HepG2 (cell line): ENCODE results near the gene GNAZ. TPM values are rescaled to one million over a fixed set of nuclear protein-coding genes. Genes with fewer than 3 reads are reported as not detected.

Experiments
- ATAC-seq: fragments of 200-7000 bp; cut with Tn5 transposase; 3 replicates; pipeline ENCODE4 v1.9.1; 2020; ENCODE audit warnings: mild to moderate bottlenecking, moderate library complexity
- BruUV-seq: library from RNA; stranded (reverse); fragments of 400-500 nt; replicated peaks from 2 replicates; lab custom pipeline; 2021; lab: Mats Ljungman, UMichigan
- CTCF ChIA-PET: fragments of 300-600 bp; formaldehyde crosslinking; extraction: SDS; loops from one replicate; lab custom pipeline; 2021; ENCODE audit warnings: low total read pairs, inconsistent platforms, low intra/inter-chr PET ratio; lab: Yijun Ruan, JAX
- POLR2A ChIA-PET: fragments of 350-600 bp; sonication (Branson Sonifier 250); formaldehyde crosslinking; loops from one replicate; lab custom pipeline; 2020; ENCODE audit warnings: antibody characterized with exemption, inconsistent platforms; lab: Yijun Ruan, JAX
- DNase-seq: peaks from one replicate; pipeline ENCODE4 v3.0.0-alpha.2; 2015; ENCODE audit warnings: low spot score
- FAIRE-seq: peaks from 3 replicates; lab custom pipeline; 2011; peaks lifted over from hg19 to GRCh38; lab: Jason Lieb, UNC
- H2AFZ ChIP-seq: one replicate; pipeline ENCODE4 v1.6.1; 2011; ENCODE audit warnings: low read length, inconsistent platforms
- H3K27ac ChIP-seq: fragments of 300-600 bp; 3 replicates; pipeline ENCODE4 v1.8.0; 2011; ENCODE audit warnings: mixed run types, mild to moderate bottlenecking, mixed read lengths, low read length, inconsistent platforms; ENCODE audit not compliant: insufficient read depth; ENCODE audit errors: extremely low read length
- H3K27me3 ChIP-seq, 2 experiments: fragments of 200-600 bp in 1 of 2; 2 replicates in 1 of 2; 3 replicates in 1 of 2; pipeline versions ENCODE4 v1.6.0 to v1.8.0; 2011; ENCODE audit warnings: low read length in 2 of 2, mild to moderate bottlenecking in 2 of 2, moderate library complexity in 2 of 2, inconsistent platforms in 1 of 2; ENCODE audit not compliant: insufficient read depth in 2 of 2, control insufficient read depth in 1 of 2
- H3K36me3 ChIP-seq, 2 experiments: fragments of 200-600 bp in 1 of 2; replicated peaks in 1 of 2; 2 replicates in 1 of 2; 3 replicates in 1 of 2; pipeline versions ENCODE4 v1.5.1 to v1.8.0; 2011; ENCODE audit warnings: low read length in 2 of 2, inconsistent platforms in 1 of 2; ENCODE audit not compliant: insufficient read depth in 2 of 2, control insufficient read depth in 1 of 2
- H3K4me1 ChIP-seq: 2 replicates; pipeline ENCODE4 v1.5.1; 2012; ENCODE audit warnings: low read length, inconsistent platforms; ENCODE audit not compliant: insufficient read depth
- H3K4me2 ChIP-seq: 2 replicates; pipeline ENCODE4 v1.6.0; 2011; ENCODE audit warnings: low read depth, low read length, inconsistent platforms
- H3K4me3 ChIP-seq, 3 experiments: fragments of 200-600 bp in 1 of 3; sonication (generic), shearing (Covaris generic) in 1 of 3; replicated peaks in 1 of 3; 2 replicates each; pipeline ENCODE4 v1.5.1; 2011 to 2016; ENCODE audit warnings: low read length in 3 of 3, inconsistent platforms in 2 of 3, low read depth in 2 of 3, mild to moderate bottlenecking in 2 of 3, control low read depth in 1 of 3, mixed read lengths in 1 of 3; ENCODE audit not compliant: insufficient read depth in 1 of 3
- H3K79me2 ChIP-seq: one replicate; pipeline ENCODE4 v1.6.1; 2011; ENCODE audit warnings: low read length, inconsistent platforms; ENCODE audit not compliant: insufficient read depth
- H3K9ac ChIP-seq: 2 replicates; pipeline ENCODE4 v1.6.0; 2011; ENCODE audit warnings: mild to moderate bottlenecking, low read depth, low read length, inconsistent platforms; ENCODE audit not compliant: insufficient read depth
- H3K9me3 ChIP-seq: 2 replicates; pipeline ENCODE4 v1.5.1; 2012; ENCODE audit warnings: mild to moderate bottlenecking, low read length
- H4K20me1 ChIP-seq: 2 replicates; pipeline ENCODE4 v1.6.0; 2011; ENCODE audit warnings: inconsistent platforms, mild to moderate bottlenecking, low read length, moderate library complexity; ENCODE audit not compliant: insufficient read depth
- CC2D1A ChIP-seq: sonication (generic); formaldehyde crosslinking; IDR thresholded peaks from 2 replicates; pipeline ENCODE4 v1.8.1; 2023; ENCODE audit warnings: mild to moderate bottlenecking, missing genetic modification reagents
- CENPT ChIP-seq: sonication (generic); formaldehyde crosslinking; IDR thresholded peaks from 2 replicates; pipeline ENCODE4 v1.8.0; 2022; ENCODE audit warnings: low read depth, mild to moderate bottlenecking, moderate library complexity, missing genetic modification reagents
- EP300 ChIP-seq, 3 experiments: sonication (generic) in 1 of 3; formaldehyde crosslinking in 1 of 3; IDR thresholded peaks; 2 replicates each; pipeline versions ENCODE4 v1.5.1 to v1.6.1; 2011 to 2020; ENCODE audit warnings: low read depth in 2 of 3, low read length in 2 of 3, borderline replicate concordance in 1 of 3, improper control_type of control experiment in 1 of 3, mild to moderate bottlenecking in 1 of 3, missing genetic modification reagents in 1 of 3, moderate library complexity in 1 of 3
- HOXA7 ChIP-seq: sonication (generic); formaldehyde crosslinking; IDR thresholded peaks from 2 replicates; pipeline ENCODE4 v1.8.1; 2022; ENCODE audit warnings: mild to moderate bottlenecking, missing genetic modification reagents, moderate library complexity
- KIAA2018 ChIP-seq: sonication (generic); formaldehyde crosslinking; IDR thresholded peaks from 2 replicates; pipeline ENCODE4 v1.5.0; 2020; ENCODE audit warnings: mild to moderate bottlenecking, missing genetic modification reagents, borderline replicate concordance
- NR2F2 ChIP-seq: IDR thresholded peaks from 2 replicates; pipeline ENCODE4 v1.6.1; 2012; ENCODE audit warnings: low read depth, inconsistent platforms, borderline replicate concordance
- PBX2 ChIP-seq: IDR thresholded peaks from 2 replicates; pipeline ENCODE4 v1.6.1; 2016; ENCODE audit warnings: control low read depth
- SMYD3 ChIP-seq: sonication (generic); formaldehyde crosslinking; IDR thresholded peaks from 2 replicates; pipeline ENCODE4 v1.8.1; 2023; ENCODE audit warnings: mild to moderate bottlenecking, missing genetic modification reagents
- SNAPC5 ChIP-seq: sonication (generic); formaldehyde crosslinking; IDR thresholded peaks from 2 replicates; pipeline ENCODE4 v1.8.1; 2023; ENCODE audit warnings: mild to moderate bottlenecking, missing genetic modification reagents, borderline replicate concordance
- ZFP36L1 ChIP-seq: sonication (generic); formaldehyde crosslinking; IDR thresholded peaks from 2 replicates; pipeline ENCODE4 v1.8.0; 2022; ENCODE audit warnings: mild to moderate bottlenecking, missing genetic modification reagents, moderate library complexity
- ZNF260 ChIP-seq: sonication (generic); formaldehyde crosslinking; IDR thresholded peaks from 2 replicates; pipeline ENCODE4 v1.4.0; 2020; ENCODE audit warnings: missing genetic modification reagents, low read depth, mild to moderate bottlenecking, borderline replicate concordance
- ZNF362 ChIP-seq: sonication (generic); formaldehyde crosslinking; IDR thresholded peaks from 2 replicates; pipeline ENCODE4 v1.4.0; 2020; ENCODE audit warnings: missing genetic modification reagents, mild to moderate bottlenecking, borderline replicate concordance
- ZNF720 ChIP-seq: sonication (generic); formaldehyde crosslinking; IDR thresholded peaks from 2 replicates; pipeline ENCODE4 v1.4.0; 2020; ENCODE audit warnings: missing genetic modification reagents
- ZNF747 ChIP-seq: sonication (generic); formaldehyde crosslinking; IDR thresholded peaks from 2 replicates; pipeline ENCODE4 v1.8.1; 2023; ENCODE audit warnings: missing genetic modification reagents, mild to moderate bottlenecking, borderline replicate concordance
- WGBS: methylation state at CpG from one replicate; pipeline ENCODE4 v1.1.6; 2017; ENCODE audit warnings: low lambda C conversion rate; 5-methylcytosine and 5-hydroxymethylcytosine counted together
- in situ Hi-C: cut with HindIII; loops from 2 replicates; pipeline ENCODE4 v1.10.0; 2017; ENCODE audit warnings: low pct_unique_long_range_greater_than_20kb; ENCODE audit not compliant: extremely low pct_ligation_motif_present
- intact Hi-C: fragments of 100-400 bp; cut with micrococcal nuclease; formaldehyde crosslinking; loops from one replicate; pipeline ENCODE4 v1.10.0; 2022; ENCODE audit not compliant: unreplicated experiment
- polyA plus RNA-seq, 8 experiments: library from polyadenylated mRNA; depleted of rRNA in 3 of 8; stranded (reverse) in 7 of 8; unstranded in 1 of 8; fragments of >200 nt; fragmentation: Illumina TruSeq in 4 of 8; extraction: Trizol in 4 of 8; gene quantifications; 2 replicates each; pipeline versions ENCODE4 v1.2.1 to v1.2.3, GENCODE V29; 2011 to 2016; ENCODE audit warnings: low read depth in 4 of 8, missing spikeins in 1 of 8, mixed read lengths in 1 of 8; ENCODE audit not compliant: insufficient read depth in 1 of 8
- total RNA-seq, 5 experiments: library from RNA; depleted of rRNA; stranded (reverse); fragments of >200 nt; fragmentation: Illumina TruSeq; extraction: Trizol; gene quantifications; 2 replicates each; pipeline ENCODE4 v1.2.3, GENCODE V29; 2016; ENCODE audit warnings: low read depth in 1 of 5

GNAZ gene
- total and polyA plus RNA-seq, 2 of the 13 experiments (the other 11 are each of a cell fraction or from before 2014, with no cell fraction given): 11.4 to 22.3 TPM

- Histone ChIP-seq H4K20me1 (no peaks in the 10 kb centered on the region), H3K4me3 (no peak overlapping the region), H3K79me2 (peaks cover 21% of the 10 kb centered on the region), H2AFZ (no peak overlapping the region), H3K4me1 (peaks cover 34% of the 10 kb centered on the region), H3K27me3 (peaks cover 0 to 54% of the 10 kb centered on the region in 2 experiments; a peak in 4 of 5 replicates), H3K27ac (no peak overlapping the region), H3K4me2 (no peak overlapping the region), H3K9ac (no peak overlapping the region), H3K9me3 (no peaks in the 10 kb centered on the region), H3K36me3 (no peaks in the 10 kb centered on the region)
- ATAC-seq (no peak), DNase-seq (no peak), FAIRE-seq (no peak)
- BruUV-seq: no TSS peak
- 39% methylated on average over 5 of the region's 5 CpGs for WGBS
- POLR2A ChIA-PET: interaction anchor here (1.7 kb wide), 1 partner anchor 31 kb away, joined by 4 read pairs; no protein-coding TSS in a partner anchor
- intact Hi-C loops: no loop called here
- in situ Hi-C loops: no loop called here
- CTCF ChIA-PET: no interaction called here
- TF ChIP-seq CC2D1A (CRISPR knock-in tag) (no peak), KIAA2018 (CRISPR knock-in tag) (no peak), CENPT (CRISPR knock-in tag) (no peak), ZFP36L1 (CRISPR knock-in tag) (no peak), ZNF747 (CRISPR knock-in tag) (no peak), ZNF362 (CRISPR knock-in tag) (no peak), NR2F2 (no peak), EP300 (IDR thresholded peaks at IDR 0.05; ENCODE audit: low read depth in 2 of 2, low read length in 2 of 2) (no peak), EP300 (CRISPR knock-in tag; IDR thresholded peaks at IDR 0.05; ENCODE audit: borderline replicate concordance) (no peak), PBX2 (CRISPR knock-in tag) (no peak), SNAPC5 (CRISPR knock-in tag) (no peak), HOXA7 (CRISPR knock-in tag) (no peak), SMYD3 (CRISPR knock-in tag) (no peak), ZNF720 (CRISPR knock-in tag) (no peak), ZNF260 (no peak)
These were observed 2.6 kb upstream of the GNAZ start for GRCh38 chr22:23067691-23068090.
